Measurements from ENCODE around the gene FAXDC2. TPM values are rescaled to one million over a fixed set of nuclear protein-coding genes. Genes with fewer than 3 reads are reported as not detected.

FAXDC2 gene
- total RNA-seq, 4 donors from 2014 or later = 38.8 to 134 (median 88.4) TPM

DNA sequence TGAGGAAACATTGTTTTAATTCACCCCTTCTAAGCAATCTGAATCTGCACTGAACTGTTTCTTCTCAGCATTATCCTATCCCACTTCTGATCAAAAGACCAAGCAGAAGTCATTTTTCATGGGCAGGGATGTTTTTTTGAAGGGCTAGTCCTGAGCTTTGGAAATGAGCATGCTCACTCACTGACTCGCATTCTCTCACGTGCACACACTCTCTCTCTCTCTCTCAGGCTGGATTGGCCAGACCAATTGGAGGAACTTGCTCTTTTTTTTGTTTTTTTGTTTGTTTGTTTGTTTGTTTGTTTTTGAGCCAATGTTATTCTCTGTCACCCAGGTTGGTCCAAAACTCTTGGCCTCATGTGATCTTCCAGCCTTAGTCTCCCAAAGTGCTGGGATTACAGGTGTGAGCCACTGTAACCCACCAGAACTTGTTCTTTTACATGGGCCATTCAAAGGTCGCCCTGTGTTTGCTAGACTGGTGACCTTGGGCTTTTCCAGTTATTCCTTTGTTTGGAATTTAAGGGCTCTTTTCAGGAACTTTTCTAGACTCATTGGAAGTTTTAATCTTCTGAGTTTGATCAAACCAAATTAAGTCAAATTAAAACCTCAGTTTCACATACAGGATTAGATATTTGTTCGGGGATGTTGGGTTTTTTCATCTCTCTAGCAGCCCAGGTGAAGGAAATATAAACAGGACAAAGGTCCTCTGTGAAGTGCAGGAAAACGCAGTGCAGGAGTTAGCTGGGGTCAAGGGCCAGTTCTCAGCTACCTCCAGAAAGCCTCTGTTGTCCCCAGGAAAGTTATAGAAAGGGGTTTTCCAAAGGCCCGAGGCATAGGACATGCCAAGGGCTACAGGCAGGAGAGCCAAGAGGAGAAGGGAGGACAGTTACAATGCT, 13.1 kb downstream of the FAXDC2 start:
- TF ChIP-seq, protein P1, sequence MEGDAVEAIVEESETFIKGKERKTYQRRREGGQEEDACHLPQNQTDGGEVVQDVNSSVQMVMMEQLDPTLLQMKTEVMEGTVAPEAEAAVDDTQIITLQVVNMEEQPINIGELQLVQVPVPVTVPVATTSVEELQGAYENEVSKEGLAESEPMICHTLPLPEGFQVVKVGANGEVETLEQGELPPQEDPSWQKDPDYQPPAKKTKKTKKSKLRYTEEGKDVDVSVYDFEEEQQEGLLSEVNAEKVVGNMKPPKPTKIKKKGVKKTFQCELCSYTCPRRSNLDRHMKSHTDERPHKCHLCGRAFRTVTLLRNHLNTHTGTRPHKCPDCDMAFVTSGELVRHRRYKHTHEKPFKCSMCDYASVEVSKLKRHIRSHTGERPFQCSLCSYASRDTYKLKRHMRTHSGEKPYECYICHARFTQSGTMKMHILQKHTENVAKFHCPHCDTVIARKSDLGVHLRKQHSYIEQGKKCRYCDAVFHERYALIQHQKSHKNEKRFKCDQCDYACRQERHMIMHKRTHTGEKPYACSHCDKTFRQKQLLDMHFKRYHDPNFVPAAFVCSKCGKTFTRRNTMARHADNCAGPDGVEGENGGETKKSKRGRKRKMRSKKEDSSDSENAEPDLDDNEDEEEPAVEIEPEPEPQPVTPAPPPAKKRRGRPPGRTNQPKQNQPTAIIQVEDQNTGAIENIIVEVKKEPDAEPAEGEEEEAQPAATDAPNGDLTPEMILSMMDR (IDR thresholded peaks at IDR 0.05; ENCODE audit: low read depth) = no peak

DNA sequence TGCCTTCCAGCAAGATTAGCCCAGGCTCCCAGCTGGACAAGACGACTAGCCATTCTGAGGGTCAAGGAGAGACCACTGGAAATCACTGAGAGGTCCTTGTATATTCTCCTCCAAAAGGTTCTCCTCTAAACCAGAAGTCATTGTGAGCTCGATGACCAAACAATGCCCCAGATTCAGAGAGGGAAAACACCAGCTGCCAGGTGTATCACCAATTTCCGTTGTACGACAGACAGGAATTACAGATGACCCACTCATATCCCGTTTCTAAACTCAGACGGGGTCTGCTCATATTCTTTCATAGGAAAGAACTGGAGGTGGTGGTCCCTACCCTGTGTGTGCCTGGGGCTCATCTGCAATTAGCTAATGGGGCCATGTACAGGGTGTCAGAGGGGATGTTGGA, 14.2 kb downstream of the FAXDC2 start:
- TF ChIP-seq, protein P1 (IDR thresholded peaks at IDR 0.05; ENCODE audit: low read depth) = no peak

DNA sequence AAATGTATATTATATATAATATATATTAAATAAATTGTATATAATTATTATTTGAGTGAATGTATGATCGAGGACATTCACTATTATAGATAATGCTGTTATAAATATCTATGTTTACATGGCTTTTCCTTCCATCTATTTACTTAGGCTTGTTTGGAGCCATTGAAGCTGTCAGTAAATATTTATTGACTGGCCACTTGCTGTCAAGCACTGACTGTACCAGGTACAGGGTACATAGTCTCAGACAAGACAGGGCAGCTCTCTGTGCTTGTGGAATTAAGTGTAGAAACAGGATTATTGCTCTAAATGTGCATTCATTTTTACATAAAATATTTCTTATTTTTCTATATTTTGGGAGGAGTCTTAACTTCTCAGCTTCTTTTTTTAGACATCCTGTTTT, 16.4 kb downstream of the FAXDC2 start:
- TF ChIP-seq, protein P1 (IDR thresholded peaks at IDR 0.05; ENCODE audit: low read depth) = no peak

DNA sequence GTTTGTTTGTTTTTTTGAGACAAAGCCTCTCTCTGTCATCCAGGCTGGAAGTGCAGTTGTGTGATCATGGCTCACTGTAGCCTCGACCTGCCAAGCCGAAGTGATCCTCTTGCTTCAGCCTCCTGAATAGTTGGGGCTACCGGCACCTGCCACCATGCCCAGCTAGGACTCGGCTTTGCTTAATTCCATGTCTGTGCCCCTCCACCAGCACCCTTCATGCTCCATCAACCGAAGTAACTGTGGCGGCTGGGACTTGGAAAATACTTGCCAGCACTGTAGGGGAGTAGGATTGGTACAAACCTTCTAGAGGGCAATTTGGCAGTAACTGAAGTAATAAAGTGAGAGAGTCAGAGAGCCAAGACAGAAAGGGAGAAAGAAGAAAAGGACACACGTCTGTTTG, 19.0 kb downstream of the FAXDC2 start:
- TF ChIP-seq, protein P1 (IDR thresholded peaks at IDR 0.05; ENCODE audit: low read depth) = no peak

DNA sequence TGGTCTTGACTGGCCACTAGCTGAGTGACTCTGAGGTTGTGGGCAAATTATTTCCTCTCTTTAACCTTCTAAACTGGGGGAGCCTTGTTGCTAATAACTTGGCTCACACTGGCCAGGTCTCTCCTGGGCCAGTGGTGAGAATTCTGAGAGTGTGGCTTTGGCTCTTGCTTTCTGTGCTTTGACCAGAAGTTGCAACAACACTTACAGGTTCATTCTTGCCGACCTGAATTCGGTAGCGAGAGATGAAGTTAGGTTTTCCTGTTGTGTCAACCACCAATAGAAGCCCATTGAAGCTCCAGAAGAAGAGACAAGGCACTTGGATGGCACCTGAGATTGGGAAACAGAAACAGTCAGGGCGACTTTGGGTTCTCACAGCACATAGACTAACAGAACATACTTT, 19.8 kb downstream of the FAXDC2 start:
- TF ChIP-seq, protein P1 (IDR thresholded peaks at IDR 0.05; ENCODE audit: low read depth) = no peak

DNA sequence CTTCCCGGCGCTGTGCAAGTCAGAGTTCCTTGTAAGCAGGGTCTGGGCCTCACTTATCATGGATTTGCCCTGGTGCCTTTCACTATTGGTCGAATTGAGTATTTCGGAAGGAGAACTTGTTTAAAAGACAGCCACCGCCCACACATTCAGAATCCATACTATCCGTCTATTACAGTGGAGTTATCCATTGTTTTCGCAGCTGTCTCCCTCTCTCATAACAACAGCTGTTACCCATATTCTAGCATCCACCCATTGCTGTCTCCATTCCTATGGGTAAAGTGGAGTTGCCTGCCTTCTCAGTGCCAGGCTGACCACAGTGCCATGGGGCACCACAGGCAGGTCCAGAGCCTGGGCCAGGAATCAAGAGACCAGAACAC, 20.2 kb downstream of the FAXDC2 start:
- TF ChIP-seq, protein P1 (IDR thresholded peaks at IDR 0.05; ENCODE audit: low read depth) = no peak

DNA sequence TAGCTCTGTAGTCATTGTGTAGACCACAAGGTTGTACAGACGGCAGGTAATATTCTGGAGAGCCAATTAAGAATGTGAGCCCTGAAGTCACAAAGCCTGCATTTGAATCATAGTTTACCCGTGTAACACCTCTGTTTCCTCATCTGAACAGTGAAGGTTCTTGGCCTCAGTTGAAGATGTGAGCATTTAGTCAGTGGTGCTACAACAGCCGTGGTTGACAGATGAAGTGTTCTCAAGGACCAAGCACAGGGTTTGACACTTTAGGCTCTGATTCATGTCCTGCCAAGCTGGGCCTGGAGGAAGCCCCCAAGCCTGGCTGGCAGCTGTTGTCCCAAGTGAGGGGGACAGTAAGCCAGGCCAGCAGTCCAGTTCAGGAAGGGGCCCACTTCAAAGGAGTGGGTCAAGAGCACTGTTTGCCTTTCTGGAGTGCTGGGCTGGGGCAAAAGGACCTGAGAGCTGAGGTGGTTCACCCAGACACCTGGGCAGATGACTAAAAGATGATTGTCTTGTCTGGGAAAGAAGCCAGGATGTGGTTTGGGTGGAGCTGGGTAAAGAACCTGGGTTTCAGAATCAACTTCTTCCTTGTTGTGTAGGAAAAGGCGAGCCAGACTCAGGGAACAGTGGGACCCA, 20.7 kb downstream of the FAXDC2 start:
- TF ChIP-seq, protein P1 (IDR thresholded peaks at IDR 0.05; ENCODE audit: low read depth) = no peak
